HG03135 (cell line): Measurements from ENCODE around the gene APAF1.

Experiments used
- ATAC-seq: cut with Tn5 transposase; IDR thresholded peaks from one replicate; pipeline ENCODE4 v1.9.1; 2021; ENCODE audit warnings: mild to moderate bottlenecking, moderate library complexity; ENCODE audit not compliant: unreplicated experiment

Gene APAF1

GRCh38 chr12:98725476-98726247 lies 80.6 kb downstream of the APAF1 start:
- peak; percentile 81 for ATAC-seq

GRCh38 chr12:98727196-98727595 lies 82.1 kb downstream of the APAF1 start:
- ATAC-seq = no peak

- ATAC-seq = no peak
Observed at GRCh38 chr12:98730412-98730811, 85.3 kb downstream of the APAF1 start.

GRCh38 chr12:98733667-98734350 lies 88.7 kb downstream of the APAF1 start:
- ATAC-seq = no peak

GRCh38 chr12:98735821-98736220 lies 90.7 kb downstream of the APAF1 start:
- no peak for ATAC-seq

GRCh38 chr12:98736352-98737321 lies 91.5 kb downstream of the APAF1 start:
- ATAC-seq = no peak

- ATAC-seq = no peak
Observed at GRCh38 chr12:98737322-98737712, 92.2 kb downstream of the APAF1 start.

- no peak for ATAC-seq
Observed at GRCh38 chr12:98738002-98738401, 92.9 kb downstream of the APAF1 start.

- no peak for ATAC-seq
Observed at GRCh38 chr12:98738539-98738938, 93.4 kb downstream of the APAF1 start.

GRCh38 chr12:98740751-98741150 lies 95.7 kb downstream of the APAF1 start:
- no peak for ATAC-seq

- no peak for ATAC-seq
Observed at GRCh38 chr12:98741196-98741555, 96.1 kb downstream of the APAF1 start.

- ATAC-seq = no peak
Observed at GRCh38 chr12:98741556-98742265, 96.6 kb downstream of the APAF1 start.

GRCh38 chr12:98743362-98743953 lies 98.4 kb downstream of the APAF1 start:
- no peak for ATAC-seq

- ATAC-seq = no peak
Observed at GRCh38 chr12:98744680-98745079, 99.6 kb downstream of the APAF1 start.

GRCh38 chr12:98745578-98746391 lies 100.7 kb downstream of the APAF1 start:
- peak; percentile 56 for ATAC-seq

GRCh38 chr12:98748463-98748862 lies 103.4 kb downstream of the APAF1 start:
- no peak for ATAC-seq

GRCh38 chr12:98750511-98750910 lies 105.4 kb downstream of the APAF1 start:
- no peak for ATAC-seq

- no peak for ATAC-seq
Observed at GRCh38 chr12:98751580-98752115, 106.6 kb downstream of the APAF1 start.

- no peak for ATAC-seq
Observed at GRCh38 chr12:98752726-98753125, 107.6 kb downstream of the APAF1 start.
